ENCODE measurements around the gene LIF.

Gene LIF

GRCh38 chr22:30214703-30215407, 31.7 kb downstream of the LIF start:
- Histone ChIP-seq H3K9me3 (no peaks in the 10 kb centered on the region), H3K4me2 (no peak overlapping the region), H4K20me1 (no peaks in the 10 kb centered on the region), H3K9ac (no peak overlapping the region), H3K36me3 (no peaks in the 10 kb centered on the region), H3K27me3 (no peaks in the 10 kb centered on the region), H3K27ac (no peak overlapping the region), H3K4me3 (no peak overlapping the region), H3K4me1 (peaks cover 18% of the 10 kb centered on the region)
- TF ChIP-seq Cebpa-rat (IDR thresholded peaks at IDR 0.05) = no peak

GRCh38 chr22:30212996-30213441, 33.5 kb downstream of the LIF start:
- Histone ChIP-seq H3K27me3 (no peaks in the 10 kb centered on the region), H3K36me3 (no peaks in the 10 kb centered on the region), H3K9me3 (no peaks in the 10 kb centered on the region), H3K9ac (no peak overlapping the region), H3K4me3 (no peak overlapping the region), H3K4me2 (peak overlapping the region; percentile 53), H3K27ac (no peak overlapping the region), H3K4me1 (peaks cover 31% of the 10 kb centered on the region), H4K20me1 (no peaks in the 10 kb centered on the region)
- peak; percentile 22; the same call in 1 of the 2 replicates for TF ChIP-seq Cebpa-rat (IDR thresholded peaks at IDR 0.05)

DNA sequence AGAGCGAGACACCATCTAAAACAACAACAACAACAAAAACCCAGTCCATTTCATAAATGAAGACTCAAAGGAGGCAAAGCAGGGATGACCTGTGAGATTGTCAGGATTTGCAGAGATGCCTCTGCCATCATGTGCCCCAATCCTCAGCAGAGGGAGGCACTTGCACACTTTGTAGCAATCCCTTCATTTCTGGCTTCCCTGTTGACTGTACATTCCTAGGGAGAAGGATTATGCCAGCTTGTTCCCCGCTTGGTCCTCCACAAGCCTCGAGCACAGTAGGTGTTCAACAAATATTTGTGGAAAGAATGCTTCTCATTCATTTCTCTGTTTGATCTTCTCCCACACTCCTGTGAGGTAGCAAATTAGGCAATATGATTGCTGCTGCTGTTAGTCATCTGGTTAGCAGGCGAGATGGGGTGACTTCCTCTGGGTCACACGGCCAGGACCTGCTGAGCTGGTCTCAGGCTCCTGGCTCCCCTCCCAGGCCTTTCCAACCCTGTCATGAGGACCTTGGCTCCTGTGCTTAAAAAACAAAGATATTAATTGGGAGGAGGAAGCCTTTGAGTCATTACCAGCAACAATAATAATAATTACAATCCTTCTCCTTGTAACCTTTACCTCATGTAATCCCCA, 34.1 kb downstream of the LIF start:
- peaks cover 34% of the 10 kb centered on the region for H3K4me1 ChIP-seq
- no peak for TF ChIP-seq Cebpa-rat (IDR thresholded peaks at IDR 0.05)
- no peaks in the 10 kb centered on the region for H3K9me3 ChIP-seq
- H3K4me3 ChIP-seq = no peak overlapping the region
- no peaks in the 10 kb centered on the region for H3K27me3 ChIP-seq
- H3K4me2 ChIP-seq = peak overlapping the region; percentile 53
- H3K36me3 ChIP-seq = no peaks in the 10 kb centered on the region
- no peak overlapping the region for H3K9ac ChIP-seq
- H4K20me1 ChIP-seq = no peaks in the 10 kb centered on the region
- H3K27ac ChIP-seq = no peak overlapping the region

GRCh38 chr22:30211124-30211820, 35.3 kb downstream of the LIF start:
- H3K9me3 ChIP-seq = no peaks in the 10 kb centered on the region
- H3K4me3 ChIP-seq = no peak overlapping the region
- no peaks in the 10 kb centered on the region for H4K20me1 ChIP-seq
- H3K9ac ChIP-seq = no peak overlapping the region
- H3K4me2 ChIP-seq = no peak overlapping the region
- no peak for TF ChIP-seq Cebpa-rat (IDR thresholded peaks at IDR 0.05)
- no peak overlapping the region for H3K27ac ChIP-seq
- H3K4me1 ChIP-seq = peaks cover 34% of the 10 kb centered on the region
- no peaks in the 10 kb centered on the region for H3K27me3 ChIP-seq
- no peaks in the 10 kb centered on the region for H3K36me3 ChIP-seq

GRCh38 chr22:30210235-30210909, 36.2 kb downstream of the LIF start:
- Histone ChIP-seq H3K36me3 (no peaks in the 10 kb centered on the region), H3K27me3 (no peaks in the 10 kb centered on the region), H3K4me3 (no peak overlapping the region), H3K27ac (no peak overlapping the region), H3K9me3 (no peaks in the 10 kb centered on the region), H4K20me1 (no peaks in the 10 kb centered on the region), H3K4me2 (no peak overlapping the region), H3K4me1 (peaks cover 34% of the 10 kb centered on the region), H3K9ac (no peak overlapping the region)
- no peak for TF ChIP-seq Cebpa-rat (IDR thresholded peaks at IDR 0.05)

GRCh38 chr22:30209642-30210041, 36.9 kb downstream of the LIF start:
- Histone ChIP-seq H3K4me2 (no peak overlapping the region), H3K9ac (no peak overlapping the region), H3K4me3 (no peak overlapping the region), H3K27ac (no peak overlapping the region), H3K9me3 (no peaks in the 10 kb centered on the region), H4K20me1 (no peaks in the 10 kb centered on the region), H3K4me1 (peaks cover 36% of the 10 kb centered on the region), H3K27me3 (no peaks in the 10 kb centered on the region), H3K36me3 (no peaks in the 10 kb centered on the region)
- TF ChIP-seq Cebpa-rat (IDR thresholded peaks at IDR 0.05) = no peak

- H4K20me1 ChIP-seq = no peaks in the 10 kb centered on the region
- no peak overlapping the region for H3K9ac ChIP-seq
- peak overlapping the region; percentile 41 for H3K4me2 ChIP-seq
- no peaks in the 10 kb centered on the region for H3K9me3 ChIP-seq
- H3K27me3 ChIP-seq = no peaks in the 10 kb centered on the region
- no peaks in the 10 kb centered on the region for H3K36me3 ChIP-seq
- peaks cover 43% of the 10 kb centered on the region for H3K4me1 ChIP-seq
- no peak for TF ChIP-seq Cebpa-rat (IDR thresholded peaks at IDR 0.05)
- no peak overlapping the region for H3K27ac ChIP-seq
- H3K4me3 ChIP-seq = no peak overlapping the region
Observed at GRCh38 chr22:30208631-30209603, 37.6 kb downstream of the LIF start.

DNA sequence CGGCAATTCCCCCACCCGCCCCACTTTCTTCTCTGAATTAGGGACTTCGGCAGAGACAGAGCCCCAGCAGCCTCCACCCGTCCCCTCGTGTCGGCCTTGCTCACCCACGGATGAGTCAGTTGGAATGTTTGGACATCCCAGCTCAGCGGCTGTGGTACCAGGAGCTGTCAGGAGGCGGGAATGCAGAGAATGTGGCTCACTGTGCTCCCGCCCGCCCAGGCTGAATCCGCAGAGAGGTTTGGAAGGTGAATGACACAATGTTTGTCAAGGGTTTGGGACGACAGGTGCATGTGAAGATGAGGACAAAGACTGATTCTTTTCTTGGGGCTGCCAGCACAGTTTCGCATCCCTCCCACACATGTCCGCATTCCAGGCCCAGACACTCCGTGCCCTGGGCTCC, 39.6 kb downstream of the LIF start:
- H3K9me3 ChIP-seq = no peaks in the 10 kb centered on the region
- no peak overlapping the region for H3K4me2 ChIP-seq
- H3K27me3 ChIP-seq = no peaks in the 10 kb centered on the region
- H3K4me3 ChIP-seq = no peak overlapping the region
- no peaks in the 10 kb centered on the region for H4K20me1 ChIP-seq
- no peak overlapping the region for H3K9ac ChIP-seq
- no peak overlapping the region for H3K27ac ChIP-seq
- no peaks in the 10 kb centered on the region for H3K36me3 ChIP-seq
- H3K4me1 ChIP-seq = peaks cover 26% of the 10 kb centered on the region
- TF ChIP-seq Cebpa-rat (IDR thresholded peaks at IDR 0.05) = no peak
